GM21528 (cell line): ENCODE data around the gene RNF175.

Source experiments
- ATAC-seq: cut with Tn5 transposase; IDR thresholded peaks from one replicate; pipeline ENCODE4 v1.9.1; 2021; ENCODE audit warnings: mild to moderate bottlenecking, moderate library complexity; ENCODE audit not compliant: unreplicated experiment, low FRiP score

RNF175 gene

GRCh38 chr4:153759407-153760316 is at the start of gene RNF175:
Gene RNF175 (minus strand): TSS chr4:153760024. CDS start chr4:153759862, 162 bp downstream.
- ATAC-seq = no peak

- ATAC-seq = no peak
Measured at GRCh38 chr4:153809307-153809706, 49.5 kb upstream of the RNF175 start.

- no peak for ATAC-seq
Measured at GRCh38 chr4:153808175-153808574, 48.4 kb upstream of the RNF175 start.

GRCh38 chr4:153806073-153806472 is 46.2 kb upstream of the RNF175 start:
- no peak for ATAC-seq

GRCh38 chr4:153804722-153805121 is 44.9 kb upstream of the RNF175 start:
- ATAC-seq = no peak

- ATAC-seq = no peak
Measured at GRCh38 chr4:153799694-153800074, 39.9 kb upstream of the RNF175 start.

- no peak for ATAC-seq
Measured at GRCh38 chr4:153798901-153799693, 39.3 kb upstream of the RNF175 start.

GRCh38 chr4:153798420-153798819 is 38.6 kb upstream of the RNF175 start:
- ATAC-seq = no peak

- ATAC-seq = no peak
Measured at GRCh38 chr4:153794006-153794405, 34.2 kb upstream of the RNF175 start.

- ATAC-seq = no peak
Measured at GRCh38 chr4:153792618-153793247, 32.9 kb upstream of the RNF175 start.

- no peak for ATAC-seq
Measured at GRCh38 chr4:153791746-153792617, 32.2 kb upstream of the RNF175 start.

GRCh38 chr4:153790962-153791551 is 31.2 kb upstream of the RNF175 start:
- ATAC-seq = no peak

GRCh38 chr4:153790500-153790865 is 30.7 kb upstream of the RNF175 start:
- no peak for ATAC-seq

- ATAC-seq = no peak
Measured at GRCh38 chr4:153789741-153790499, 30.1 kb upstream of the RNF175 start.

GRCh38 chr4:153788413-153789276 is 28.8 kb upstream of the RNF175 start, which contains the start of gene SFRP2:
Gene SFRP2 (minus strand): TSS chr4:153789083. CDS start chr4:153788835, 248 bp downstream.
- no peak for ATAC-seq

- no peak for ATAC-seq
Measured at GRCh38 chr4:153788051-153788412, 28.2 kb upstream of the RNF175 start.

- no peak for ATAC-seq
Measured at GRCh38 chr4:153787575-153787974, 27.8 kb upstream of the RNF175 start.

GRCh38 chr4:153787061-153787560 is 27.3 kb upstream of the RNF175 start:
- ATAC-seq = no peak
